HepG2 (cell line): ENCODE measurements around the gene MYL3. TPM values are rescaled to one million over a fixed set of nuclear protein-coding genes. Genes with fewer than 3 reads are reported as not detected.

ENCODE experiments used
- ATAC-seq: fragments of 200-7000 bp; cut with Tn5 transposase; 3 replicates; pipeline ENCODE4 v1.9.1; 2020; ENCODE audit warnings: mild to moderate bottlenecking, moderate library complexity
- BruUV-seq: library from RNA; stranded (reverse); fragments of 400-500 nt; replicated peaks from 2 replicates; lab custom pipeline; 2021; lab: Mats Ljungman, UMichigan
- CTCF ChIA-PET: fragments of 300-600 bp; formaldehyde crosslinking; extraction: SDS; loops from one replicate; lab custom pipeline; 2021; ENCODE audit warnings: low total read pairs, inconsistent platforms, low intra/inter-chr PET ratio; lab: Yijun Ruan, JAX
- POLR2A ChIA-PET: fragments of 350-600 bp; sonication (Branson Sonifier 250); formaldehyde crosslinking; loops from one replicate; lab custom pipeline; 2020; ENCODE audit warnings: antibody characterized with exemption, inconsistent platforms; lab: Yijun Ruan, JAX
- DNase-seq: peaks from one replicate; pipeline ENCODE4 v3.0.0-alpha.2; 2015; ENCODE audit warnings: low spot score
- FAIRE-seq: peaks from 3 replicates; lab custom pipeline; 2011; peaks lifted over from hg19 to GRCh38; lab: Jason Lieb, UNC
- H2AFZ ChIP-seq: one replicate; pipeline ENCODE4 v1.6.1; 2011; ENCODE audit warnings: low read length, inconsistent platforms
- H3K27ac ChIP-seq: fragments of 300-600 bp; 3 replicates; pipeline ENCODE4 v1.8.0; 2011; ENCODE audit warnings: mixed run types, mild to moderate bottlenecking, mixed read lengths, low read length, inconsistent platforms; ENCODE audit not compliant: insufficient read depth; ENCODE audit errors: extremely low read length
- H3K27me3 ChIP-seq, 2 experiments: fragments of 200-600 bp in 1 of 2; 2 replicates in 1 of 2; 3 replicates in 1 of 2; pipeline versions ENCODE4 v1.6.0 to v1.8.0; 2011; ENCODE audit warnings: low read length in 2 of 2, mild to moderate bottlenecking in 2 of 2, moderate library complexity in 2 of 2, inconsistent platforms in 1 of 2; ENCODE audit not compliant: insufficient read depth in 2 of 2, control insufficient read depth in 1 of 2
- H3K36me3 ChIP-seq, 2 experiments: fragments of 200-600 bp in 1 of 2; replicated peaks in 1 of 2; 2 replicates in 1 of 2; 3 replicates in 1 of 2; pipeline versions ENCODE4 v1.5.1 to v1.8.0; 2011; ENCODE audit warnings: low read length in 2 of 2, inconsistent platforms in 1 of 2; ENCODE audit not compliant: insufficient read depth in 2 of 2, control insufficient read depth in 1 of 2
- H3K4me1 ChIP-seq: 2 replicates; pipeline ENCODE4 v1.5.1; 2012; ENCODE audit warnings: low read length, inconsistent platforms; ENCODE audit not compliant: insufficient read depth
- H3K4me2 ChIP-seq: 2 replicates; pipeline ENCODE4 v1.6.0; 2011; ENCODE audit warnings: low read depth, low read length, inconsistent platforms
- H3K4me3 ChIP-seq, 3 experiments: fragments of 200-600 bp in 1 of 3; sonication (generic), shearing (Covaris generic) in 1 of 3; replicated peaks in 1 of 3; 2 replicates each; pipeline ENCODE4 v1.5.1; 2011 to 2016; ENCODE audit warnings: low read length in 3 of 3, inconsistent platforms in 2 of 3, low read depth in 2 of 3, mild to moderate bottlenecking in 2 of 3, control low read depth in 1 of 3, mixed read lengths in 1 of 3; ENCODE audit not compliant: insufficient read depth in 1 of 3
- H3K79me2 ChIP-seq: one replicate; pipeline ENCODE4 v1.6.1; 2011; ENCODE audit warnings: low read length, inconsistent platforms; ENCODE audit not compliant: insufficient read depth
- H3K9ac ChIP-seq: 2 replicates; pipeline ENCODE4 v1.6.0; 2011; ENCODE audit warnings: mild to moderate bottlenecking, low read depth, low read length, inconsistent platforms; ENCODE audit not compliant: insufficient read depth
- H3K9me3 ChIP-seq: 2 replicates; pipeline ENCODE4 v1.5.1; 2012; ENCODE audit warnings: mild to moderate bottlenecking, low read length
- H4K20me1 ChIP-seq: 2 replicates; pipeline ENCODE4 v1.6.0; 2011; ENCODE audit warnings: inconsistent platforms, mild to moderate bottlenecking, low read length, moderate library complexity; ENCODE audit not compliant: insufficient read depth
- KDM6A ChIP-seq: IDR thresholded peaks from 2 replicates; pipeline ENCODE4 v1.6.1; 2016; ENCODE audit warnings: low read depth
- MEIS1 ChIP-seq: sonication (generic); formaldehyde crosslinking; IDR thresholded peaks from 2 replicates; pipeline ENCODE4 v1.9.0; 2021; ENCODE audit warnings: mild to moderate bottlenecking, missing genetic modification reagents, moderate library complexity, borderline replicate concordance
- RBM39 ChIP-seq: fragments of 200-400 bp; formaldehyde crosslinking; IDR thresholded peaks from one replicate; pipeline ENCODE4 v1.6.1; 2018; ENCODE audit warnings: antibody characterized with exemption, mild to moderate bottlenecking, low read depth, low read length; ENCODE audit not compliant: poor library complexity, severe bottlenecking
- REXO4 ChIP-seq: sonication (generic); formaldehyde crosslinking; IDR thresholded peaks from 2 replicates; pipeline ENCODE4 v1.8.0; 2022; ENCODE audit warnings: missing genetic modification reagents, mild to moderate bottlenecking, borderline replicate concordance
- WGBS: methylation state at CpG from one replicate; pipeline ENCODE4 v1.1.6; 2017; ENCODE audit warnings: low lambda C conversion rate; 5-methylcytosine and 5-hydroxymethylcytosine counted together
- in situ Hi-C: cut with HindIII; loops from 2 replicates; pipeline ENCODE4 v1.10.0; 2017; ENCODE audit warnings: low pct_unique_long_range_greater_than_20kb; ENCODE audit not compliant: extremely low pct_ligation_motif_present
- intact Hi-C: fragments of 100-400 bp; cut with micrococcal nuclease; formaldehyde crosslinking; loops from one replicate; pipeline ENCODE4 v1.10.0; 2022; ENCODE audit not compliant: unreplicated experiment
- polyA plus RNA-seq, 8 experiments: library from polyadenylated mRNA; depleted of rRNA in 3 of 8; stranded (reverse) in 7 of 8; unstranded in 1 of 8; fragments of >200 nt; fragmentation: Illumina TruSeq in 4 of 8; extraction: Trizol in 4 of 8; gene quantifications; 2 replicates each; pipeline versions ENCODE4 v1.2.1 to v1.2.3, GENCODE V29; 2011 to 2016; ENCODE audit warnings: low read depth in 4 of 8, missing spikeins in 1 of 8, mixed read lengths in 1 of 8; ENCODE audit not compliant: insufficient read depth in 1 of 8
- total RNA-seq, 5 experiments: library from RNA; depleted of rRNA; stranded (reverse); fragments of >200 nt; fragmentation: Illumina TruSeq; extraction: Trizol; gene quantifications; 2 replicates each; pipeline ENCODE4 v1.2.3, GENCODE V29; 2016; ENCODE audit warnings: low read depth in 1 of 5
- TF ChIP-seq, protein P1 (sequence below): sonication (generic); formaldehyde crosslinking; IDR thresholded peaks from 2 replicates; pipeline ENCODE4 v1.4.0; 2020; ENCODE audit warnings: missing genetic modification reagents
- TF ChIP-seq, protein P2 (sequence below): sonication (generic); formaldehyde crosslinking; IDR thresholded peaks from 2 replicates; pipeline ENCODE4 v1.9.0; 2021; ENCODE audit warnings: mild to moderate bottlenecking, missing genetic modification reagents
- TF ChIP-seq, protein P3 (sequence below): sonication (generic); formaldehyde crosslinking; IDR thresholded peaks from 2 replicates; pipeline ENCODE4 v1.4.0; 2020; ENCODE audit warnings: low read depth, mild to moderate bottlenecking, missing genetic modification reagents
- TF ChIP-seq, protein P4 (sequence below): sonication (generic); formaldehyde crosslinking; IDR thresholded peaks from 2 replicates; pipeline ENCODE4 v1.5.1; 2020; ENCODE audit warnings: missing genetic modification reagents, mild to moderate bottlenecking, borderline replicate concordance

The MYL3 gene
- total and polyA plus RNA-seq, 2 of the 13 experiments (the other 11 are each of a cell fraction or from before 2014, with no cell fraction given): not detected

DNA sequence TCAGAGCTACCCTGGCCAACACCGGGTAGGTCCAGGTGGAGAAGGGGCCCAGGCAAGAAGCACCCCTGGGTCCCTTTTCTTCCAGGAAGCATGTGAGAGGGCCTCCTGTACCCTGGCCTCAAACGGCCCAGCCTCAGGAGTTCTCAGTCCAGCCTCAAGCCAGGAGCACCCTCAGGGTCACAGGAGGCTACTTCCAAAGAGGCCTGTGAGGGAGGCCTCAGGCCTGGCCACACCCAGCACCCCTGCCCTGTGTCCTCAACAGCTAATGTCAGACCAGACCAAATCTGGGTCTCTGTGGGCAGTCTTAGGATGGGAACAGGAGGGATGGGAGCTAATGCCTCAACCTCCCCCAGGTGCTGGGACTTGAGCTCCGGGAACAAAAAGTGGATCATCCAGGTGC lies 37.8 kb upstream of the MYL3 start:
- ATAC-seq (no peak), DNase-seq (no peak), FAIRE-seq (no peak)
- H3K36me3 ChIP-seq: no peaks in the 10 kb centered on the region
- no CpG with 5 or more reads among the region's 3 CpGs for WGBS
- in situ Hi-C loops (no loop called here), intact Hi-C loops (no loop called here)
- peaks cover 6 to 31% of the 10 kb centered on the region in 2 experiments; a peak in 3 of 5 replicates for H3K27me3 ChIP-seq
- H4K20me1 ChIP-seq: no peaks in the 10 kb centered on the region
- no peaks in the 10 kb centered on the region for H3K9me3 ChIP-seq
- H3K4me3 ChIP-seq: no peak overlapping the region
- H3K4me2 ChIP-seq: no peak overlapping the region
- ChIA-PET POLR2A (no interaction called here), CTCF (no interaction called here)
- H3K79me2 ChIP-seq: no peaks in the 10 kb centered on the region
- TF ChIP-seq, protein P1, sequence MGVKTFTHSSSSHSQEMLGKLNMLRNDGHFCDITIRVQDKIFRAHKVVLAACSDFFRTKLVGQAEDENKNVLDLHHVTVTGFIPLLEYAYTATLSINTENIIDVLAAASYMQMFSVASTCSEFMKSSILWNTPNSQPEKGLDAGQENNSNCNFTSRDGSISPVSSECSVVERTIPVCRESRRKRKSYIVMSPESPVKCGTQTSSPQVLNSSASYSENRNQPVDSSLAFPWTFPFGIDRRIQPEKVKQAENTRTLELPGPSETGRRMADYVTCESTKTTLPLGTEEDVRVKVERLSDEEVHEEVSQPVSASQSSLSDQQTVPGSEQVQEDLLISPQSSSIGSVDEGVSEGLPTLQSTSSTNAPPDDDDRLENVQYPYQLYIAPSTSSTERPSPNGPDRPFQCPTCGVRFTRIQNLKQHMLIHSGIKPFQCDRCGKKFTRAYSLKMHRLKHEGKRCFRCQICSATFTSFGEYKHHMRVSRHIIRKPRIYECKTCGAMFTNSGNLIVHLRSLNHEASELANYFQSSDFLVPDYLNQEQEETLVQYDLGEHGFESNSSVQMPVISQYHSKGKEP (CRISPR knock-in tag): no peak
- TF ChIP-seq RBM39 (no peak), KDM6A (CRISPR knock-in tag) (no peak), MEIS1 (CRISPR knock-in tag) (no peak)
- no peak overlapping the region for H2AFZ ChIP-seq
- no peaks in the 10 kb centered on the region for H3K4me1 ChIP-seq
- BruUV-seq: no TSS peak
- H3K9ac ChIP-seq: no peak overlapping the region
- no peak overlapping the region for H3K27ac ChIP-seq

DNA sequence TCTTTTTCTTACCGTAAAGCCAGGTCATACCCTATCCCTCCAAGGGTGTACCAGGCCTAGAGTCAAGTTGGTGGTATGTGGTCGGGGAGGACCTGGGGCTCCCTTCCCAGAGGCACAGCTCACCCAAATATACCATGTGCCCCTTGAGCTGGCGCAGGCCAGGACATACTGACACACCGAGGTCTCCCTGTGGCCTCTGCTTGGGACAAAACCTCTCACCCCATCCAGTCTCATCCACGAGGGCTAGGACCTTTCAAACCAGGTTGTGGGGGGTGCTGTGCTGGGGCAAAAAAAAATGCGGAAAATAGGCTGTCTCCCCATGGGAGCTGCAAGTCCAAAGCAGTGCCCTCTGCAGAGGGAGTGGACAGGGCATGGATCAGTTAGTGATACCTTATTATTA lies 37.1 kb upstream of the MYL3 start:
- POLR2A ChIA-PET: no interaction called here
- H3K27me3 ChIP-seq: peaks cover 6 to 26% of the 10 kb centered on the region in 2 experiments; a peak in 3 of 5 replicates
- H3K36me3 ChIP-seq: no peaks in the 10 kb centered on the region
- ATAC-seq: no peak
- no peak overlapping the region for H3K4me2 ChIP-seq
- intact Hi-C loops (no loop called here), in situ Hi-C loops (no loop called here)
- no peaks in the 10 kb centered on the region for H3K4me1 ChIP-seq
- H2AFZ ChIP-seq: no peak overlapping the region
- FAIRE-seq: no peak
- no peak overlapping the region for H3K9ac ChIP-seq
- 15% methylated on average over 2 of the region's 6 CpGs for WGBS
- no peaks in the 10 kb centered on the region for H3K79me2 ChIP-seq
- CTCF ChIA-PET: no interaction called here
- no peaks in the 10 kb centered on the region for H3K9me3 ChIP-seq
- H3K27ac ChIP-seq: no peak overlapping the region
- DNase-seq: no peak
- BruUV-seq: no TSS peak
- H4K20me1 ChIP-seq: no peaks in the 10 kb centered on the region
- no peak overlapping the region for H3K4me3 ChIP-seq
- TF ChIP-seq, protein P2, sequence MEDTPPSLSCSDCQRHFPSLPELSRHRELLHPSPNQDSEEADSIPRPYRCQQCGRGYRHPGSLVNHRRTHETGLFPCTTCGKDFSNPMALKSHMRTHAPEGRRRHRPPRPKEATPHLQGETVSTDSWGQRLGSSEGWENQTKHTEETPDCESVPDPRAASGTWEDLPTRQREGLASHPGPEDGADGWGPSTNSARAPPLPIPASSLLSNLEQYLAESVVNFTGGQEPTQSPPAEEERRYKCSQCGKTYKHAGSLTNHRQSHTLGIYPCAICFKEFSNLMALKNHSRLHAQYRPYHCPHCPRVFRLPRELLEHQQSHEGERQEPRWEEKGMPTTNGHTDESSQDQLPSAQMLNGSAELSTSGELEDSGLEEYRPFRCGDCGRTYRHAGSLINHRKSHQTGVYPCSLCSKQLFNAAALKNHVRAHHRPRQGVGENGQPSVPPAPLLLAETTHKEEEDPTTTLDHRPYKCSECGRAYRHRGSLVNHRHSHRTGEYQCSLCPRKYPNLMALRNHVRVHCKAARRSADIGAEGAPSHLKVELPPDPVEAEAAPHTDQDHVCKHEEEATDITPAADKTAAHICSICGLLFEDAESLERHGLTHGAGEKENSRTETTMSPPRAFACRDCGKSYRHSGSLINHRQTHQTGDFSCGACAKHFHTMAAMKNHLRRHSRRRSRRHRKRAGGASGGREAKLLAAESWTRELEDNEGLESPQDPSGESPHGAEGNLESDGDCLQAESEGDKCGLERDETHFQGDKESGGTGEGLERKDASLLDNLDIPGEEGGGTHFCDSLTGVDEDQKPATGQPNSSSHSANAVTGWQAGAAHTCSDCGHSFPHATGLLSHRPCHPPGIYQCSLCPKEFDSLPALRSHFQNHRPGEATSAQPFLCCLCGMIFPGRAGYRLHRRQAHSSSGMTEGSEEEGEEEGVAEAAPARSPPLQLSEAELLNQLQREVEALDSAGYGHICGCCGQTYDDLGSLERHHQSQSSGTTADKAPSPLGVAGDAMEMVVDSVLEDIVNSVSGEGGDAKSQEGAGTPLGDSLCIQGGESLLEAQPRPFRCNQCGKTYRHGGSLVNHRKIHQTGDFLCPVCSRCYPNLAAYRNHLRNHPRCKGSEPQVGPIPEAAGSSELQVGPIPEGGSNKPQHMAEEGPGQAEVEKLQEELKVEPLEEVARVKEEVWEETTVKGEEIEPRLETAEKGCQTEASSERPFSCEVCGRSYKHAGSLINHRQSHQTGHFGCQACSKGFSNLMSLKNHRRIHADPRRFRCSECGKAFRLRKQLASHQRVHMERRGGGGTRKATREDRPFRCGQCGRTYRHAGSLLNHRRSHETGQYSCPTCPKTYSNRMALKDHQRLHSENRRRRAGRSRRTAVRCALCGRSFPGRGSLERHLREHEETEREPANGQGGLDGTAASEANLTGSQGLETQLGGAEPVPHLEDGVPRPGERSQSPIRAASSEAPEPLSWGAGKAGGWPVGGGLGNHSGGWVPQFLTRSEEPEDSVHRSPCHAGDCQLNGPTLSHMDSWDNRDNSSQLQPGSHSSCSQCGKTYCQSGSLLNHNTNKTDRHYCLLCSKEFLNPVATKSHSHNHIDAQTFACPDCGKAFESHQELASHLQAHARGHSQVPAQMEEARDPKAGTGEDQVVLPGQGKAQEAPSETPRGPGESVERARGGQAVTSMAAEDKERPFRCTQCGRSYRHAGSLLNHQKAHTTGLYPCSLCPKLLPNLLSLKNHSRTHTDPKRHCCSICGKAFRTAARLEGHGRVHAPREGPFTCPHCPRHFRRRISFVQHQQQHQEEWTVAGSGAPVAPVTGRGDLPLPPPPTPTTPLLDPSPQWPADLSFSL (CRISPR knock-in tag): no peak
- TF ChIP-seq, protein P3, sequence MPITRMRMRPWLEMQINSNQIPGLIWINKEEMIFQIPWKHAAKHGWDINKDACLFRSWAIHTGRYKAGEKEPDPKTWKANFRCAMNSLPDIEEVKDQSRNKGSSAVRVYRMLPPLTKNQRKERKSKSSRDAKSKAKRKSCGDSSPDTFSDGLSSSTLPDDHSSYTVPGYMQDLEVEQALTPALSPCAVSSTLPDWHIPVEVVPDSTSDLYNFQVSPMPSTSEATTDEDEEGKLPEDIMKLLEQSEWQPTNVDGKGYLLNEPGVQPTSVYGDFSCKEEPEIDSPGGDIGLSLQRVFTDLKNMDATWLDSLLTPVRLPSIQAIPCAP (CRISPR knock-in tag): no peak
- TF ChIP-seq REXO4 (CRISPR knock-in tag): no peak
- TF ChIP-seq, protein P4, sequence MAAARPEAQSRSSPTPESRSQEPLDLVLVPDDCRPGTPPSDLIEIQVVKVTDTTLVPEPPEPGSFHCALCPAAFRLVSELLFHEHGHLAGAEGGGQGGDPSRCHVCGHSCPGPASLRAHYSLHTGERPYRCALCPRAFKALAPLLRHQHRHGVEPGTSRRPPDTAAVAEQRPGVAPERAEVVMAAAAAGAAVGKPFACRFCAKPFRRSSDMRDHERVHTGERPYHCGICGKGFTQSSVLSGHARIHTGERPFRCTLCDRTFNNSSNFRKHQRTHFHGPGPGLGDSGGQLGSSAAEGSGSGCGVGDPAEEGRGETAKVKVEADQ (CRISPR knock-in tag): no peak
